ENCODE data around the gene ISG20.

GRCh38 chr15:88619796-88620195, 19.0 kb upstream of the ISG20 start:
- no peak for TF ChIP-seq CTCF (IDR thresholded peaks at IDR 0.05; ENCODE audit: insufficient read depth, low read depth, low read length)
- no peak for TF ChIP-seq EZH2 (IDR thresholded peaks at IDR 0.05; ENCODE audit: insufficient read depth, low read length)
